Stimulated activated CD4-positive, alpha-beta T cell treated with anti-CD3 and anti-CD28 coated beads, TNF-alpha, amount 100 ng/mL, for 48 hours (primary cell): ENCODE measurements around the gene TAS2R41.

Experiments used
- DNase-seq, 3 donors: peaks; one replicate each; pipeline ENCODE4 v3.0.0-alpha.2; 2020; ENCODE audit warnings: low read depth in 3 of 3

The TAS2R41 gene, protein sequence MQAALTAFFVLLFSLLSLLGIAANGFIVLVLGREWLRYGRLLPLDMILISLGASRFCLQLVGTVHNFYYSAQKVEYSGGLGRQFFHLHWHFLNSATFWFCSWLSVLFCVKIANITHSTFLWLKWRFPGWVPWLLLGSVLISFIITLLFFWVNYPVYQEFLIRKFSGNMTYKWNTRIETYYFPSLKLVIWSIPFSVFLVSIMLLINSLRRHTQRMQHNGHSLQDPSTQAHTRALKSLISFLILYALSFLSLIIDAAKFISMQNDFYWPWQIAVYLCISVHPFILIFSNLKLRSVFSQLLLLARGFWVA

DNA sequence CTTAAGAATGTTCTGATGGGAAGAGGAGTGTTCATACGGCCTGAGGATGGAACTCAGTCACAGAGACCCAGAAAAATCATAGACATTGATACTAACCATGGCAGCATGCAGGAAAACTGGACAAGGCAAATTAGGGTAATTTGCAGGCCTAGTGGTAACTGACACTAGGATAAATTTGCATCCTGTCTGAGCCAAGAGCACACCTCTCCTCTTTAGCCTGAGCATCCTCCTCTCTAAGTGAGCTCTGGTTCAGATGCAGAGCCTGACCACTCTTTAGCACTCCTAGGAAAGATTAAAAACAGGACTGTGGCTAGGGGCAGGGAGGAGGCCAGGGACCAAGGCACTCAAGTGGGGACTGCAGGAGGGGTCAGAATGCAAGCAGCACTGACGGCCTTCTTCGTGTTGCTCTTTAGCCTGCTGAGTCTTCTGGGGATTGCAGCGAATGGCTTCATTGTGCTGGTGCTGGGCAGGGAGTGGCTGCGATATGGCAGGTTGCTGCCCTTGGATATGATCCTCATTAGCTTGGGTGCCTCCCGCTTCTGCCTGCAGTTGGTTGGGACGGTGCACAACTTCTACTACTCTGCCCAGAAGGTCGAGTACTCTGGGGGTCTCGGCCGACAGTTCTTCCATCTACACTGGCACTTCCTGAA, at the start of gene TAS2R41:
Gene TAS2R41 (plus strand): TSS at position 373 of the 650 bp plus-strand sequence. CDS start 0 bp downstream, at position 373.
- DNase-seq = no peak

- no peak for DNase-seq
These were observed 47.6 kb upstream of the TAS2R41 start for GRCh38 chr7:143429770-143430698.

DNA sequence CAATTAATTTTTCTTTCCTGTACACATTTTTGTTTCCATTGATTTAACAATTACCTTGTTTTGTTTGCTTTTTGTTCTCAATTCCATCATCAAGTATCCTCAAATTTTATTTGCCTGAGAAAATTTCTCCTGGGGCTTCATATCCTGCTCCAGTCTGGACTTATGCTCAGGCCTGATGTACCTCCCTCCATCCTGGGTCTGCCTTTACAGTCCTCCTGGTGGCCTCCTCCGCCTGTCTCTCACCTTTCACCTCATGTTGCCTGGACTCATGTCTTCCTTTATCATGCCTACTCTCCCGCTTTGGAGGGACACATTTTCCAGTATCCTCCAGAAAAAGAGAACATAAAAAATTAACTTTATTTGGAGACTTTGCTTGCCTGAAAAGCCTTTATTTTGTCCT, 46.6 kb upstream of the TAS2R41 start:
- no peak for DNase-seq

DNA sequence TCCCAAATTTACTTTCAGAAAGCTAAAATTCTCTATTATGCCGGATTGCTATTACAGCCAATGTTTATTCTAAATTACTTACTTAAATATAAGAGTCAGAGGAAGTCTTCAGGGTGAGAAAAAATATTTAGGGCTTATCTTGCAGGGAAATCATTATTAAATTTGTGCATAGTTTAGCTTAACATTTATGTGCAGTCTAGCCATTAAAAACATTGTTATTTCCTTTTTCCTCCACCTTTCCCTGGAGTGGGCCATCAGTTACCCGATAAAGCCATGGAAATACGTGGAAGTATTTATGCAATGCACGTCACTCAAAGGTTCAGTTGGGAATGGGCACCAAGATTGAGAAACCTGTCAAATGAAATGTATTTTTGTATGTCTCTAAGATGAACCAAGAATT, 43.9 kb upstream of the TAS2R41 start:
- DNase-seq = no peak

GRCh38 chr7:143434660-143435059, 43.0 kb upstream of the TAS2R41 start:
- DNase-seq = no peak

GRCh38 chr7:143435266-143435665, 42.4 kb upstream of the TAS2R41 start:
- DNase-seq = no peak

DNA sequence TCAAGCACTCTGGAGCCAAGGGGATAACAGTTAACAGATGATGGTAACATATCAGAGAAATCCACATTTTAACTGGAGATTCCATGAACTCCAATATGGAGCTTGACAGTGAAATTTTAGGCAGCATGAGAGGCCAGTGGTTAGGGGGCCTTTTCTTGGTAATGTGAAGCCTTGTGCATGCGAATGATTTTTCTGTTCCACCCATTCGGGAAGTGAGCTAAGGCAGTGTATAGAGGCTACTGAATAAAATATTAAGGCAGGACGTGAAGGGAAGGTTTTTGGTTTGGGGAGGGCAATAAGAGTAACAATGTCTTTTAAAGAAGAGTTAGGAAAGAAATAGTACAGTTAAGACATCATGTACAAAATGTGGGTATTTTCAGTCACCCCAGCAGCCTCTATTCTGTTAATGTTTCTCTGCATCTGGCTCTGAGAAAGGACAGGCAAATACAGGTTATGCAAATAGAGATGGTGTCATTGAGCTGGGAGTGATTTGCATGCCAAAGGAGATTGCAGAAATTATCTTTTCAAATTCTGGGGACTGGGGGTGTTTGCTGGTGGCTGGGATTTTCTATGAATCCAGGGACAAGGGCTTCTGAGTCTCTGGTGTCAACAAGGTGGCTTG, 41.2 kb upstream of the TAS2R41 start:
- no peak for DNase-seq

GRCh38 chr7:143437578-143437977, 40.1 kb upstream of the TAS2R41 start:
- no peak for DNase-seq

DNA sequence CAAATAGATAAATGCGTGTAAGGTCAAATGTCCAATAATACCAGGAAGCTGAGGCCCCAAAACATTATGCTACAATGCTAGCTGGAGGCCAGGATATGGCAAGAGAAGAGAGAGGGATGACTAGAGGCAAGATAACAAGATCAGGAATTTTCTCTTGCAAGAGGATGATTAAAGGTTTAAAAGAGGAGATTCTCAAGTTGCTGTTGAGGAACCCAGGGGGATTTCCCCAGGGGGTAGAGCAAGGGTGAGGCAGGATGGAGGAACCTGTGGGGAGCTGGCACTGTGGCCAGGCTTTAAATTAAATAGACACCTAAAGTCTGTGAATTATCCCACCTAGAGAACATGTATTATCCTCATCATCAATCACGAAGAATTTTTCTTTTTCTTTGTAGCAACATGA, 37.8 kb upstream of the TAS2R41 start:
- DNase-seq = no peak

GRCh38 chr7:143443153-143443552, 34.5 kb upstream of the TAS2R41 start, which contains the start of gene TAS2R60:
TAS2R60 (plus strand) TSS chr7:143443453; CDS start chr7:143443453, 0 bp downstream.
- no peak for DNase-seq

DNA sequence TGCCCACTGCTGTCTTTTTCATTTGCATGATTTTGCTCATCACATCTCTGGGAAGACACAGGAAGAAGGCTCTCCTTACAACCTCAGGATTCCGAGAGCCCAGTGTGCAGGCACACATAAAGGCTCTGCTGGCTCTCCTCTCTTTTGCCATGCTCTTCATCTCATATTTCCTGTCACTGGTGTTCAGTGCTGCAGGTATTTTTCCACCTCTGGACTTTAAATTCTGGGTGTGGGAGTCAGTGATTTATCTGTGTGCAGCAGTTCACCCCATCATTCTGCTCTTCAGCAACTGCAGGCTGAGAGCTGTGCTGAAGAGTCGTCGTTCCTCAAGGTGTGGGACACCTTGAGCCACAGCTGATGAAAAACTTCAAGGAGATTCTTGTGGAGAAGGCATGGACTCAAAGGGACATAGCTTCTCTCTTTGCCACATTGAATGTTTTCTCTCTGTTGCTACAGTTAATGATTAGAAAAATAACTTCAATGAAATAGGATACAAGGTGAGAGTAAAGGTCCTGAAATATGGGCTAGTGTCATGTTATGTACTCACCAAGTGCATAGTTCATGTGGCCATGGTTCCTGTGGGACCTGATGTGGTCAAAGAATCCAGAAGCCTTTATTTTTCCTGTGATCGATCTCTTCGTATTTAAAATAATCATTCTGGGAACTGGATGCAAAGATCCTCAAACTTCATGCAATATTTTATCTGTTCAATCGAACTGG, 33.5 kb upstream of the TAS2R41 start:
- no peak for DNase-seq

DNA sequence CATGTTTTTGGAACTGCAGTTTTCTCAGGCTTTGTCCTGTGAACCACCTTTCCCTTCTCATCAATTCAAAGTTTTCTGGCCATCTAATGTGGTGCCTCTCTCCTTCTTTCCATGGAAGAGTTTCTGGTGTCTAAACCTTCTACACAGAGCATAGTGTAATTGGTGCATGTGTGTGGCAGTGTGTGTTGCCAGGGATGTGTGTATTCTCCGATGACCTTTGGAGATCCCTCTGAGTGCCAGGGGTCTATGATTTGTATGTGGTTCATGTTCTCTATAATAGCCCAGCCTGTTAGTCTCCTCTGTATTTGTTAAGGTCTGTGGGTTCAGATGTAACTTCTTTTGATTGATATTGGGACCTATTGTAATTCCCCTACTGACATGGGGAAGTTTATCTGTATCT, 32.9 kb upstream of the TAS2R41 start:
- no peak for DNase-seq

DNA sequence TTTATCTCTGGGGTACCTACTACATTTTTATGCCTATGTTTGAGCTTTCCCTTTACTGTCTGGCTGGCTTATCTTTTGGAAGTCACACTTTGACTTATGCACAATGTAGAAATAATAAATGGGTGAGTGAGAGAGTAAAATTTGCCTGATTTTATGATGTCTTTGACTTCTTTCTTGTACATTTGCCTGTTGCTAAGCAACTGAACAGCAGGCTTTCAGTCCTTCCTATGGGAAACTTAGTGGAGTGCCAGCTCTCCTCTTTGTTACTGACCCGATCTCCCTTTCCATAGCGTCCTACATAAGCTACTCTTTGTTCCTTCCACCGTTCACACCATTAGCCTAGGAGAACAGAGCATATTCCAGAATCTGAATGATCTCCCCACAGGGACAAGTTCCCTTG, 30.2 kb upstream of the TAS2R41 start:
- no peak for DNase-seq

GRCh38 chr7:143448429-143448828, 29.2 kb upstream of the TAS2R41 start:
- no peak for DNase-seq

- no peak for DNase-seq
These were observed 27.9 kb upstream of the TAS2R41 start for GRCh38 chr7:143449793-143450192.

DNA sequence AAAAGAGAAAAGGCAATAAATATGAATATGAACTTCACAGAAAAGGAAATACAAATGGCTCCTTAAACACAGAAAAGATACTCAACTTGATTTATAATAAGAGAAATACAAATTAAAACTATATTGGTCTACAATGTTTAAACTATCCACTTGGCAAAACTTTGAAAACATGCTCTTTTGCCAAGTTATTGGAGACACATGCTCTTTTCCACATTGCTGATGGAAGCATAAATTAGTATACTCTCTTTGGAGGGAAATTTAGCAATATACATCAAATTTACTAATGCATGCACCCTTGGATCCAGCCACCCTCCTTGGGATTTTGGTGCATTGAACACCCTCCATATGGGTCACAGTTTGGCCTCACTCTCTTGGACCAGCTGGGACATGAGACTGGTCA, 26.6 kb upstream of the TAS2R41 start:
- DNase-seq = no peak

GRCh38 chr7:143451746-143452145, 25.9 kb upstream of the TAS2R41 start:
- no peak for DNase-seq

DNA sequence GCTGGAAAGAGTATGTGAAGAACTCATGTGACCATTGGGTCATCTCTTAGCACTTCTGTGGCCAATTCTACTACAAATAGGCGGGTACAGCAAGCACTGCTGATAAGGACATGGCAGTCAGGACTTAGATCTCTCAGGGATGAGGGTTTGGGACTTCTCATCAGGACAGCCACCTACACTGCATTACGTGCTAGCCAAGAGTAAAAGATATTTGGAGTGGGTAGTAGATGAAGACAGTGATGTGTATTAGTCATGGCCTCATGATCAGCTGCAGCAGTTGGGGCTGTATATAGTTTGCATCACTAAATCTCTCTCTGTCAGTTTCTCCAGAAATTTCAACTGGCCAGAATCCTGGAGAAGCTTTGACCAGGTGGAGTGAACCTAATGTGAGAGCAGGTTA, 25.2 kb upstream of the TAS2R41 start:
- DNase-seq = no peak

- no peak for DNase-seq
These were observed 23.5 kb upstream of the TAS2R41 start for GRCh38 chr7:143454091-143454680.

- DNase-seq = no peak
These were observed 22.2 kb upstream of the TAS2R41 start for GRCh38 chr7:143455491-143455890.

GRCh38 chr7:143455942-143456341, 21.7 kb upstream of the TAS2R41 start:
- no peak for DNase-seq
